Pancreas (tissue), 10 donors: ENCODE measurements around the gene NTSR1. TPM values are rescaled to one million over a fixed set of nuclear protein-coding genes. Genes with fewer than 3 reads are reported as not detected.

Experiments used
- ATAC-seq, 4 donors: fragments of 200-7000 bp; cut with Tn5 transposase; one replicate each; pipeline versions ENCODE4 v1.8.0 to v1.9.1; 2020; ENCODE audit warnings: mild to moderate bottlenecking in 4 of 4, moderate library complexity in 4 of 4
- DNase-seq, 6 donors: peaks; one replicate each; pipeline ENCODE4 v3.0.0-alpha.2; 2020
- FAIRE-seq: peaks from 2 replicates; lab custom pipeline; 2012; peaks lifted over from hg19 to GRCh38; lab: Jason Lieb, UNC
- H3K27ac ChIP-seq, 4 donors: fragments of 200-600 bp; sonication (generic); 1 replicate in 3 of 4; 2 replicates in 1 of 4; pipeline versions ENCODE4 v1.5.0 to v1.8.0; 2020
- H3K27me3 ChIP-seq, 4 donors: fragments of 200-600 bp; one replicate each; pipeline ENCODE4 v1.8.0; 2021
- H3K36me3 ChIP-seq, 3 donors: fragments of 200-600 bp; sonication (generic) in 1 of 3; one replicate each; pipeline versions ENCODE4 v1.5.0 to v1.8.0; 2020 to 2021
- H3K4me1 ChIP-seq, 3 donors: fragments of 200-600 bp; one replicate each; pipeline ENCODE4 v1.8.0; 2021
- H3K4me3 ChIP-seq, 4 donors: fragments of 200-600 bp; sonication (generic) in 2 of 4; one replicate each; pipeline versions ENCODE4 v1.5.0 to v1.8.0; 2020 to 2021
- H3K9me3 ChIP-seq, 4 donors: fragments of 200-600 bp; one replicate each; pipeline ENCODE4 v1.8.0; 2021
- CTCF ChIP-seq, 4 donors: fragments of 200-600 bp; sonication (generic) in 3 of 4; IDR thresholded peaks; one replicate each; pipeline versions ENCODE4 v1.5.0 to v1.8.0; 2021; ENCODE audit warnings: antibody characterized with exemption in 4 of 4
- WGBS, 2 donors: extraction: QIAGEN DNeasy Blood & Tissue Kit; methylation state at CpG; one replicate each; pipeline ENCODE4 v1.1.7; 2013; 5-methylcytosine and 5-hydroxymethylcytosine counted together
- intact Hi-C, 3 donors: fragments of 100-400 bp; cut with DNase I; formaldehyde crosslinking; loops; one replicate each; pipeline versions ENCODE4 v1.11.1 to v1.14.2; 2022
- polyA plus RNA-seq, 2 donors: library from polyadenylated mRNA; stranded (reverse); fragments of 200-250 nt; gene quantifications; one replicate each; pipeline ENCODE4 v1.2.3, GENCODE V29; 2013
- total RNA-seq, 6 donors: library from RNA; stranded (reverse); fragmentation: NEBNext Ultra II Directional in 4 of 6; extraction: Animal tissue kit (Norgen Biotek cat#: 25700) in 4 of 6; gene quantifications; one replicate each; pipeline versions ENCODE4 v1.2.1 to v1.2.4, GENCODE V29; 2021 to 2023
- donor health status: healthy with polysubstance abuse.
- donor health status: DM: no; HTN: no; CAD: no; lungs with moderate emphysema.
- donor health status: DM: no; HTN: no; CAD: no.
- donor health status: control.
- donor health status: control.
- donor health status: Bipolar disorder and iron deficiency.
- donor health status: DM: yes; HTN: yes; CAD: no.
- donor health status: DM: no; HTN: no; CAD: no.
- donor health status: DM: no; HTN: no; CAD: no.
- donor health status: DM: yes; HTN: yes; CAD: no.

The NTSR1 gene
- total and polyA plus RNA-seq, 8 donors, result 0.02 to 0.15 (median 0.09) TPM; not detected in 2

GRCh38 chr20:62674370-62674769 lies 34.3 kb upstream of the NTSR1 start:
- Histone ChIP-seq H3K36me3 (no peaks in the 10 kb centered on the region), H3K4me3 (no peak overlapping the region), H3K4me1 (no peaks in the 10 kb centered on the region), H3K27ac (no peak overlapping the region), H3K9me3 (no peaks in the 10 kb centered on the region), H3K27me3 (no peaks in the 10 kb centered on the region)
- FAIRE-seq (no peak), ATAC-seq (no peak), DNase-seq (no peak)
- intact Hi-C loops, result loop anchor here in 2 of 3 donors (5.0 kb wide), 2 partner anchors 113 to 133 kb away; no protein-coding TSS in a partner anchor
- WGBS, 2 donors, result 63 to 69% methylated on average over 11 of the region's 11 CpGs
- TF ChIP-seq CTCF (IDR thresholded peaks at IDR 0.05), result no peak

- DNase-seq (no peak), ATAC-seq (peak in 1 of 4 donors; percentile 20)
- intact Hi-C loops, result no loop called here
Measured at GRCh38 chr20:62675156-62675876, 33.3 kb upstream of the NTSR1 start.

GRCh38 chr20:62675877-62676260 lies 32.8 kb upstream of the NTSR1 start:
- Histone ChIP-seq H3K27me3 (no peaks in the 10 kb centered on the region), H3K4me1 (no peaks in the 10 kb centered on the region), H3K4me3 (no peak overlapping the region), H3K27ac (no peak overlapping the region), H3K36me3 (no peaks in the 10 kb centered on the region), H3K9me3 (no peaks in the 10 kb centered on the region)
- WGBS, 2 donors, result 61 to 76% methylated on average over 14 of the region's 14 CpGs
- no peak for ATAC-seq
- no peak for DNase-seq
- no peak for FAIRE-seq
- intact Hi-C loops, result no loop called here
- TF ChIP-seq CTCF (IDR thresholded peaks at IDR 0.05), result no peak

More at GRCh38 chr20:62675156-62675876, 33.3 kb upstream of the NTSR1 start:
- no peak for FAIRE-seq
- WGBS, 2 donors, result 61 to 63% methylated on average over 24 to 25 of the region's 25 CpGs
- no peak for TF ChIP-seq CTCF (IDR thresholded peaks at IDR 0.05)
- Histone ChIP-seq H3K36me3 (no peaks in the 10 kb centered on the region), H3K4me1 (no peaks in the 10 kb centered on the region), H3K27ac (no peak overlapping the region), H3K9me3 (no peaks in the 10 kb centered on the region), H3K27me3 (no peaks in the 10 kb centered on the region), H3K4me3 (no peak overlapping the region)

GRCh38 chr20:62676976-62677375 lies 31.7 kb upstream of the NTSR1 start:
- Histone ChIP-seq H3K4me3 (no peak overlapping the region), H3K27ac (no peak overlapping the region), H3K4me1 (no peaks in the 10 kb centered on the region), H3K36me3 (no peaks in the 10 kb centered on the region), H3K27me3 (no peaks in the 10 kb centered on the region), H3K9me3 (no peaks in the 10 kb centered on the region)
- no peak for TF ChIP-seq CTCF (IDR thresholded peaks at IDR 0.05)
- WGBS, 2 donors, result 62 to 74% methylated on average over 9 of the region's 9 CpGs
- no peak for DNase-seq
- intact Hi-C loops, result no loop called here
- ATAC-seq, result no peak
- no peak for FAIRE-seq

GRCh38 chr20:62677678-62678077 lies 31.0 kb upstream of the NTSR1 start:
- H3K36me3 ChIP-seq, result no peaks in the 10 kb centered on the region
- no peak for DNase-seq
- no peak for ATAC-seq
- H3K4me1 ChIP-seq, result no peaks in the 10 kb centered on the region
- no peak overlapping the region for H3K4me3 ChIP-seq
- 53 to 62% methylated on average over 10 of the region's 10 CpGs for WGBS, 2 donors
- no peak for TF ChIP-seq CTCF (IDR thresholded peaks at IDR 0.05)
- no peaks in the 10 kb centered on the region for H3K9me3 ChIP-seq
- H3K27me3 ChIP-seq, result no peaks in the 10 kb centered on the region
- intact Hi-C loops, result no loop called here
- no peak for FAIRE-seq
- H3K27ac ChIP-seq, result no peak overlapping the region
